Omental fat pad (tissue), 4 donors: ENCODE measurements around the gene GARIN5B. TPM values are rescaled to one million over a fixed set of nuclear protein-coding genes. Genes with fewer than 3 reads are reported as not detected.

Experiments
- ATAC-seq: fragments of 150-250 bp; one replicate; pipeline ENCODE4 v1.9.1; 2016; ENCODE audit warnings: mild to moderate bottlenecking, moderate library complexity; ENCODE audit not compliant: low FRiP score
- DNase-seq: peaks from one replicate; pipeline ENCODE4 v3.0.0-alpha.2; 2019; ENCODE audit warnings: low spot score
- total RNA-seq, 4 donors: library from RNA; depleted of rRNA; stranded (reverse); fragments of >200 nt; gene quantifications; one replicate each; pipeline ENCODE4 v1.1.0, GENCODE V29; 2016
- TF ChIP-seq, protein P1 (sequence below), 3 donors: fragments of 450-650 bp; IDR thresholded peaks; one replicate each; pipeline ENCODE4 v1.5.1; 2016 to 2017; ENCODE audit warnings: antibody characterized with exemption in 3 of 3, mild to moderate bottlenecking in 3 of 3, moderate library complexity in 2 of 3

GARIN5B gene
- total RNA-seq, 4 donors from 2014 or later: 0.09 TPM; not detected in 3

DNA sequence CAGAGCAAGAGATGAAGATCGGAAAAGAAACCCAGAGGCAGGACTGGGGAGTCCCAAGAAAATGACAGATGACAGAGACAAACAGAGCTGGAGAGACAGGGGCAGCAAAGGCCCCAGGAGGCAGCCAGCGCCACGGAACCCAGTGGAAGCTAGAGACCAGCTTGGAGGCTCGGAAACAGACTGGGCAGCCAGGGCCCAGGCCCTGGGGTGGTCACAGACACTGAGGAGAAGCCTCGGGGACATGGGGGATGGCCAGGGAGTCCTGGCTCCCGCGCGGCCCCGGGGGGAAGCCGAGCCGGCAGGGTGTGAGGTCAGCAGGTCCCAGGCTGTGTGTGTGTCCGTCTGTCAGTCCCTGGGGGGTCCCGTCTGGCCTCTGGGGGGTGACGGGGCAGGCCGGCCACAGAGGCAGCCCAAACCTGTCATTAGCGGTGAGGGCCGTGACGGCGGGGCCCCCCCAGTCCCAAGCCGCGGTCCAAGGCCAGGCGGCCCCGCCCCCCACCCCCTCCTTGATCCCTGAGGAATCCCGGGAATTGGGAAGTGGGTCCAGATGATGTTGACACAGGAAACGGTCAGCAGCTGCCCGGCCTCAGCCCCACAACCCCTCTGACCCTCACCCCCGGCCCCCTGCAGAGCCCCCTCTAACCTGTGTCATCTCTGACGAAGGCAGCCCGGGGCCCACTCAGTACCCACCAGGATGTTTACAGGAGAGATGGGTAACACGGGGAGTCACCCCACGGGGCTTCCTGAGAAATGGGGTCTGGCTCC, 11.1 kb upstream of the GARIN5B start:
- DNase-seq: no peak
- TF ChIP-seq, protein P1, sequence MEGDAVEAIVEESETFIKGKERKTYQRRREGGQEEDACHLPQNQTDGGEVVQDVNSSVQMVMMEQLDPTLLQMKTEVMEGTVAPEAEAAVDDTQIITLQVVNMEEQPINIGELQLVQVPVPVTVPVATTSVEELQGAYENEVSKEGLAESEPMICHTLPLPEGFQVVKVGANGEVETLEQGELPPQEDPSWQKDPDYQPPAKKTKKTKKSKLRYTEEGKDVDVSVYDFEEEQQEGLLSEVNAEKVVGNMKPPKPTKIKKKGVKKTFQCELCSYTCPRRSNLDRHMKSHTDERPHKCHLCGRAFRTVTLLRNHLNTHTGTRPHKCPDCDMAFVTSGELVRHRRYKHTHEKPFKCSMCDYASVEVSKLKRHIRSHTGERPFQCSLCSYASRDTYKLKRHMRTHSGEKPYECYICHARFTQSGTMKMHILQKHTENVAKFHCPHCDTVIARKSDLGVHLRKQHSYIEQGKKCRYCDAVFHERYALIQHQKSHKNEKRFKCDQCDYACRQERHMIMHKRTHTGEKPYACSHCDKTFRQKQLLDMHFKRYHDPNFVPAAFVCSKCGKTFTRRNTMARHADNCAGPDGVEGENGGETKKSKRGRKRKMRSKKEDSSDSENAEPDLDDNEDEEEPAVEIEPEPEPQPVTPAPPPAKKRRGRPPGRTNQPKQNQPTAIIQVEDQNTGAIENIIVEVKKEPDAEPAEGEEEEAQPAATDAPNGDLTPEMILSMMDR (IDR thresholded peaks at IDR 0.05): no peak
- ATAC-seq: no peak

DNA sequence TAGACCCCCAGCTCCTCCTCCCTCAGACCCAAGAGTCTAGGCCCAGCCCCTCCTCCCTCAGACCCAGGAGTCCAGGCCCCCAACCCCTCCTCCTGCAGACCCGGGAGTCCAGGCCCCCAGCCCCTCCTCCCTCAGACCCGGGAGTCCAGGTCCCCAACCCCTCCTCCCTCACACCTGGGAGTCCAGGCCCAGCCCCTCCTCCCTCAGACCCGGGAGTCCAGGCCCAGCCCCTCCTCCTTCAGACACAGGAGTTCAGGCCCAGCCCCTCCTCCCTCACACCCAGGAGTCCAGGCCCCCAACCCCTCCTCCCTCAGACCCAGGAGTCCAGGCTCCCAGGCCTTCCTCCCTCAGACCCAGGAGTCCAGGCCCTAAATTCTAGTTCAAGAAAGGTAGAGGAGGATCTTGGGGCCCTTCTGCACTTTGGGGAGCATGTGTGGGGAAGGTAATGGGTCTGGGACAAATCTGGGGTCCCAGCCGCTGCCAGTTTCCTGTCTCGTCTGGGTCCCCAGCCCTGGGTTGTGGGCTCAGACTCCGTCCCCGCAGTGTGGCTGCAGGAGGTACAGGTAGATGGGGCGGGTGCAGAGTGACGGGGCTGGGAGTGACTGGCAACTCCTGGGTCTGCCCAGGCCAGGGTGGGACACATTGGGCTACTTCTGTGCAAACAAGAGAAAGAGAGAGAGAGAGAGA, 10.4 kb upstream of the GARIN5B start:
- TF ChIP-seq, protein P1 (IDR thresholded peaks at IDR 0.05): no peak
- no peak for ATAC-seq

DNA sequence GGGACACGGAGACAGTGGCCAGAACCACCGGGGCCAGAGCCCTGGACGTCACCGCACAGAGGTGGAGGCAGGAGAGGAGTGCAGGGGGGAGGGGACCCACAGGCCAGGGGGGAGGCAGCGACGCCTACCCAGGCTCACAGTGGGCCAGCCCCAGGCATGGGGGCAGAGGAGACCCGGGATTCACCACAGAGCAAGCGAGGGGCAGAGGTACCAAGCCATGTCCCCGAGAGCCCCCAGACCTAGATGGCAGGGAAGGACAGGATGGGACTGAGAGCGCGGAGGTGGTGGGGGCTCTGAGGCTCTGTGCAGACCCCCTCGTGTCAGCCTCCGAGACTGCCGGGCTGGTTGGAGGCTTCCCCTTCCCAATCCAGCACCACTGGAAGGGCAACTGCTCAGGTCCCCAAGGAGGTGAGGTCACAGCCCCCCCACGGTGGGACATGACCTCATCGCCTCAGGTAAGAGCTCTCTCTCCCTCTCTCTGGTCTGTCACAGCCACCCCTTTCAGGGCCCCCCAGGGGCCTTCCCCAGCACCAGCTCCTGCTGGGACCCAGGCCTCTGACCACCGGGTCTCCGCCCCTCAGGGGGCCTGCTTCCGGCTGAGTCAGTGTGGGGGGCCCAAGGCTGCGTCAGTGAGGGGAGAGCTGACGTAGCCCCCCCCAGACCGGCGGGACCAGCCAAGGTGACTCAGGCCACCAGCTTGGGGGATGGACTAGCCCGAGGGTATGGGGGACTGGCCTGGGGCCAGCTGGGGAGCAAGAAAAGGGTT, 9.4 kb upstream of the GARIN5B start:
- TF ChIP-seq, protein P1 (IDR thresholded peaks at IDR 0.05): no peak
- DNase-seq (no peak), ATAC-seq (no peak)

More for the DNA sequence above, 10.4 kb upstream of the GARIN5B start:
- no peak for DNase-seq

DNA sequence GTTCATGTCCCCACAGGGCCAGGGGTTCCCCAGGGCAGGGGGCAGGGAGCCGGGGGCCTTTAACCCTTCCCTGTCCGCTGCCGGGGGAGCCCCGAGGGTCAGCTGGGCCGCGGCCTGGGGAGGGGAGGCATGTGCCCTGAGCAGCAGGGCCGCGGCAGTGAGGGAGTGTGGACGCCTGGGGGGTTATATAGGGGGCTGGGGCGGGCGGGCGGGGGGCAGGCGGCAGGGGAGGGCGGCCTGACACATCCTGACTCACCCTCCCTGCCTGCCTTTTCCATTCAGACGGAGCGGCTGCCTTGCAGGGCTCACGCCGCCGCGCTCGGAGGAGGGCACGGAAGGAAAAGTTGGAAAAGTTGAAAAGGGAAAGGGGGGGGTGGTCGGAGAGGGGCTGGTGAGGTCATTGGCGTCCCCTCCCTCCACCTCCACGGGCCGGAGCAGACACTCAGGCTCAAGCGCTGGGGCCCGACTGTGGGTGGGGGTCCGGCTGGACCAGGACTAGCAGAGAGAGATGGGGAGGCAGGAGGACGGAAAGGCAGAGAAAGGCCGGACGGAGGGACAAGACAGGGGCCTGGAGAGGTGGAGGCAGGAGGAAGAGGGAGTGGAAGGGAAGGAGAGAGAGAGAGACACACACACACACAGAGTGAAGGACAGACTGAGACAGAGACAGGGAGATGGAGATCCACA, 7.4 kb upstream of the GARIN5B start, which contains the start of gene IL11:
IL11 (minus strand) TSS at position 159 of the 684 bp plus-strand sequence; CDS start at position 6, 153 bp downstream.
- ATAC-seq (no peak), DNase-seq (no peak)
- TF ChIP-seq, protein P1 (IDR thresholded peaks at IDR 0.05): no peak

DNA sequence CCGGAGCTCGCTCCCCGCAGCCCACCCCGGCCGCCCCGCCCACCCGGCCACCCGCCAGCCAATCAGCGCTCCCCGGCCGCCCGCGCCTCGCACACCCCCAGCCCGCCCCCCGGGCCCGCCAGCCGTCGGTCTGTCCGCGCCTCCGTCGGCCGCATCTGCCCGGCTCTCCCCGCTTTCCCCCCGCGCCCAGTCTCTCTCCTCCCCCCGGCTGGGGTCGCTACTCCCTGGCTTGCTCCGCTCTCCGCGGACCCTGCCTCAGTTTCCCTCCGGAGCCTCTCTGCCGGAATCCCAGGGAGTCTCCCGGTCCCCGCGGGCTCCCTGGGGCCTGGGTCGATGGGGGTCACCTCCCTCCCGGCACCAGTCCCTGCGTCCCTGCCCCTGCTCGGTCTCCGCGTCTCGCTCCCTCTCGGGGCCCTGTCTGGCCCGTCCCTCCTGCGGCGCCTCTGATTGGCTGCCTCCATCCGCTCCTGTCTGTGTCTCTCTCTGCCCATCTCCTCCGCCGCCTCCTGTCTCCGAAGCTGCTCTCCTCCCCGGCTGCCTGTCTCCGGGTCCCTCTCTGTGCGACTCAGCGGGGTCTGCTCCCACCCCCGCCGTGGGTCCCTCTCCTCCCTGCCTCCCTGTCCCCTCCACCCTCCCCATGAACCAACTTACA, 6.7 kb upstream of the GARIN5B start:
- peak; percentile 46 for ATAC-seq
- TF ChIP-seq, protein P1 (IDR thresholded peaks at IDR 0.05): no peak
- no peak for DNase-seq
